Esophagus muscularis mucosa (tissue), 3 donors: Measurements from ENCODE around the gene KLK3.

ENCODE experiments used
- CTCF ChIP-seq, 3 experiments: fragments of 200-600 bp in 2 of 3; fragments of 450-650 bp in 1 of 3; sonication (generic) in 2 of 3; IDR thresholded peaks; one replicate each; pipeline ENCODE4 v1.5.1; 2017 to 2019; ENCODE audit warnings: antibody characterized with exemption in 3 of 3, mild to moderate bottlenecking in 2 of 3, moderate library complexity in 1 of 3
- POLR2A ChIP-seq: fragments of 450-650 bp; IDR thresholded peaks from one replicate; pipeline ENCODE4 v1.6.1; 2017; ENCODE audit warnings: antibody characterized with exemption, moderate library complexity, mild to moderate bottlenecking, low read depth

GRCh38 chr19:50890422-50891252 is 35.9 kb downstream of the KLK3 start:
- TF ChIP-seq CTCF (IDR thresholded peaks at IDR 0.05) (no peak), POLR2A (no peak)
